Keratinocyte (primary cell): Measurements from ENCODE around the gene FNDC3B. TPM values are rescaled to one million over a fixed set of nuclear protein-coding genes. Genes with fewer than 3 reads are reported as not detected.

Experiments used
- DNase-seq: peaks from one replicate; pipeline ENCODE4 v3.0.0-alpha.2; 2011; ENCODE audit warnings: low read depth, missing footprints, low spot score
- FAIRE-seq: peaks from 2 replicates; lab custom pipeline; 2011; peaks lifted over from hg19 to GRCh38; lab: Jason Lieb, UNC
- H2AFZ ChIP-seq: 2 replicates; pipeline ENCODE4 v1.6.0; 2012; ENCODE audit warnings: low read length, control low read depth, inconsistent platforms; ENCODE audit not compliant: control insufficient read depth
- H3K27ac ChIP-seq: 2 replicates; pipeline ENCODE4 v1.5.1; 2011; ENCODE audit warnings: low read length; ENCODE audit not compliant: control insufficient read depth, insufficient read depth
- H3K27me3 ChIP-seq: 3 replicates; pipeline ENCODE4 v1.6.0; 2011; ENCODE audit warnings: low read length; ENCODE audit not compliant: control insufficient read depth, insufficient read depth; ENCODE audit errors: extremely low read depth
- H3K36me3 ChIP-seq, 2 experiments: 2 replicates in 1 of 2; 3 replicates in 1 of 2; pipeline ENCODE4 v1.5.1; 2011; ENCODE audit warnings: low read length in 2 of 2, mild to moderate bottlenecking in 1 of 2; ENCODE audit not compliant: control insufficient read depth in 2 of 2, insufficient read depth in 2 of 2; ENCODE audit errors: extremely low read depth in 1 of 2
- H3K4me1 ChIP-seq: 3 replicates; pipeline ENCODE4 v1.5.1; 2011; ENCODE audit warnings: low read length; ENCODE audit not compliant: control insufficient read depth, insufficient read depth; ENCODE audit errors: extremely low read depth
- H3K4me2 ChIP-seq: 3 replicates; pipeline ENCODE4 v1.6.0; 2011; ENCODE audit warnings: low read depth, low read length; ENCODE audit not compliant: control insufficient read depth, insufficient read depth; ENCODE audit errors: extremely low read depth
- H3K4me3 ChIP-seq, 3 experiments: fragments of 200-600 bp in 1 of 3; sonication (generic) in 1 of 3; 2 replicates in 2 of 3; 3 replicates in 1 of 3; pipeline ENCODE4 v1.5.1; 2011 to 2016; ENCODE audit warnings: low read length in 3 of 3, mild to moderate bottlenecking in 3 of 3, control low read depth in 2 of 3, inconsistent platforms in 1 of 3, low read depth in 1 of 3, mixed read lengths in 1 of 3, mixed run types in 1 of 3, moderate library complexity in 1 of 3; ENCODE audit not compliant: control insufficient read depth in 2 of 3, insufficient read depth in 2 of 3; ENCODE audit errors: extremely low read depth in 1 of 3
- H3K79me2 ChIP-seq: 2 replicates; pipeline ENCODE4 v1.6.0; 2012; ENCODE audit warnings: low read length; ENCODE audit not compliant: control insufficient read depth, insufficient read depth
- H3K9ac ChIP-seq: 3 replicates; pipeline ENCODE4 v1.6.0; 2011; ENCODE audit warnings: low read length; ENCODE audit not compliant: control insufficient read depth, insufficient read depth; ENCODE audit errors: extremely low read depth
- H3K9me1 ChIP-seq: 3 replicates; pipeline ENCODE4 v1.6.0; 2011; ENCODE audit warnings: low read length; ENCODE audit not compliant: control insufficient read depth, insufficient read depth; ENCODE audit errors: extremely low read depth
- H3K9me3 ChIP-seq: 2 replicates; pipeline ENCODE4 v1.5.1; 2012; ENCODE audit warnings: low read depth, low read length; ENCODE audit not compliant: control insufficient read depth
- H4K20me1 ChIP-seq: 3 replicates; pipeline ENCODE4 v1.6.0; 2011; ENCODE audit warnings: low read length; ENCODE audit not compliant: control insufficient read depth, insufficient read depth; ENCODE audit errors: extremely low read depth
- EZH2 ChIP-seq: IDR thresholded peaks from one replicate; pipeline ENCODE4 v1.6.1; 2012; ENCODE audit warnings: inconsistent platforms, mild to moderate bottlenecking, low read length, moderate library complexity
- dilution Hi-C: fragments of 300-500 bp; cut with MboI; formaldehyde crosslinking; loops from one replicate; pipeline ENCODE4 v1.7.0; 2020; ENCODE audit warnings: low sequenced_read_pairs; ENCODE audit not compliant: extremely low pct_ligation_motif_present
- polyA plus RNA-seq, 5 experiments: library from polyadenylated mRNA; depleted of rRNA in 3 of 5; stranded (reverse) in 3 of 5; stranded (forward) in 1 of 5; unstranded in 1 of 5; fragments of >200 nt; gene quantifications; 1 replicate in 1 of 5; 2 replicates in 3 of 5; 3 replicates in 1 of 5; pipeline versions ENCODE4 v1.2.1 to v1.2.3, GENCODE V29; 2011 to 2012; ENCODE audit warnings: missing spikeins in 2 of 5, low read depth in 1 of 5, low replicate concordance in 1 of 5
- TF ChIP-seq, protein P1 (sequence below), 3 experiments: IDR thresholded peaks in 1 of 3; conservative IDR thresholded peaks in 1 of 3; optimal IDR thresholded peaks in 1 of 3; 2 replicates in 2 of 3; 3 replicates in 1 of 3; pipeline versions ENCODE3 to v1.5.1; 2011; ENCODE audit warnings: low read length in 3 of 3, mild to moderate bottlenecking in 3 of 3, moderate library complexity in 2 of 3, control low read depth in 1 of 3, inconsistent platforms in 1 of 3; ENCODE audit not compliant: insufficient read depth in 2 of 3; ENCODE audit errors: extremely low read depth in 1 of 3

FNDC3B gene
- polyA plus RNA-seq, 1 donor (not counting 4 experiments of a cell fraction or from before 2014, with no cell fraction given) = 31.4 TPM

DNA sequence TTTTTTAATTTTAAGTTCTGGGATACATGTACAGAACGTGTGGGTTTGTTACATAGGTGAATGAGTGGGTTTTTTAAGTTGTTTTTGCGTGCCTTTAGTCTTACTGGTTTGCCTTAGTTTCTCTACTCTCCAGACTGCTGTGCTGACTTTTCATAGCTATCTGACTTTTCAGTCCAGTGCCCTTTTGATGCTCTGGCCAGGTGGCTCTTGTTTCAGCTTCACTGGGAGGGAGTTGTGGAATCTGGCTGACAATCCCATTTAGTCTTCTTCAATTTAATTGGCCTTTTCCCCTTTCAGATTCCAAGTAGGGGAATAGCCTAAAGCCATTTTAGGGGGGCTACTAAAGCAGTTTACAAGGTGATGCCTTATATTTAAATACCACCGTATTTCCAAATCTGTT lies 30.1 kb downstream of the FNDC3B start:
- Histone ChIP-seq H3K79me2 (peaks cover 95% of the 10 kb centered on the region), H3K4me3 (no peak overlapping the region), H4K20me1 (peaks cover 8% of the 10 kb centered on the region), H3K36me3 (peaks cover 4% of the 10 kb centered on the region in 2 experiments), H3K27me3 (no peaks in the 10 kb centered on the region), H3K4me2 (no peak overlapping the region), H3K9ac (no peak overlapping the region), H3K9me3 (no peaks in the 10 kb centered on the region), H2AFZ (no peak overlapping the region), H3K9me1 (no peaks in the 10 kb centered on the region), H3K4me1 (no peaks in the 10 kb centered on the region), H3K27ac (no peak overlapping the region)
- DNase-seq = no peak
- dilution Hi-C loops = no loop called here
- no peak for FAIRE-seq
- TF ChIP-seq, protein P1, sequence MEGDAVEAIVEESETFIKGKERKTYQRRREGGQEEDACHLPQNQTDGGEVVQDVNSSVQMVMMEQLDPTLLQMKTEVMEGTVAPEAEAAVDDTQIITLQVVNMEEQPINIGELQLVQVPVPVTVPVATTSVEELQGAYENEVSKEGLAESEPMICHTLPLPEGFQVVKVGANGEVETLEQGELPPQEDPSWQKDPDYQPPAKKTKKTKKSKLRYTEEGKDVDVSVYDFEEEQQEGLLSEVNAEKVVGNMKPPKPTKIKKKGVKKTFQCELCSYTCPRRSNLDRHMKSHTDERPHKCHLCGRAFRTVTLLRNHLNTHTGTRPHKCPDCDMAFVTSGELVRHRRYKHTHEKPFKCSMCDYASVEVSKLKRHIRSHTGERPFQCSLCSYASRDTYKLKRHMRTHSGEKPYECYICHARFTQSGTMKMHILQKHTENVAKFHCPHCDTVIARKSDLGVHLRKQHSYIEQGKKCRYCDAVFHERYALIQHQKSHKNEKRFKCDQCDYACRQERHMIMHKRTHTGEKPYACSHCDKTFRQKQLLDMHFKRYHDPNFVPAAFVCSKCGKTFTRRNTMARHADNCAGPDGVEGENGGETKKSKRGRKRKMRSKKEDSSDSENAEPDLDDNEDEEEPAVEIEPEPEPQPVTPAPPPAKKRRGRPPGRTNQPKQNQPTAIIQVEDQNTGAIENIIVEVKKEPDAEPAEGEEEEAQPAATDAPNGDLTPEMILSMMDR (optimal IDR thresholded peaks at IDR 0.05 in 1 of 3, IDR thresholded peaks at IDR 0.05 in 1 of 3, conservative IDR thresholded peaks at IDR 0.05 in 1 of 3; ENCODE audit: extremely low read depth in 1 of 3, insufficient read depth in 2 of 3, low read length in 3 of 3) = no peak
- no peak for TF ChIP-seq EZH2

DNA sequence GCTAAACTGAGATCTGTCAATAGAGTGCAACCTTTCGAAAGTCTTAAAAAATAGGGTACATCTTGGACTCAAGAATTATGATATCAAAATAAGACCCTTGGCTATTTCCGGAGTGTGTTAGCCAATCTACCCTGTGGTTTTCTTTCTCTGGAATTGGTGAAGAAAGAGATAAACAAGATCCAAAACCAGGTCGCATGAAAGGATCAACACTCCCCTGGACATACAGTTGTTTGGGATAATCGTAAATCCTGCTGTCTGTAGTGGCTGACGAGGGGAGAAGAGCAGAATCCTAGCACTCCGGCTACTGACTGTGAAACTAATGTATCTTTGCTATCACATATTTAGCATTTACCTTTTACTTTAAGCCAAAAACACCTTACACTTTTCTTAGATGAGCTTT lies 30.9 kb downstream of the FNDC3B start:
- dilution Hi-C loops = no loop called here
- no peak for FAIRE-seq
- no peak overlapping the region for H3K27ac ChIP-seq
- H3K4me2 ChIP-seq = no peak overlapping the region
- TF ChIP-seq, protein P1 (optimal IDR thresholded peaks at IDR 0.05 in 1 of 3, IDR thresholded peaks at IDR 0.05 in 1 of 3, conservative IDR thresholded peaks at IDR 0.05 in 1 of 3; ENCODE audit: extremely low read depth in 1 of 3, insufficient read depth in 2 of 3, low read length in 3 of 3) = no peak
- TF ChIP-seq EZH2 = no peak
- no peaks in the 10 kb centered on the region for H3K4me1 ChIP-seq
- no peak for DNase-seq
- H3K9me1 ChIP-seq = no peaks in the 10 kb centered on the region
- H3K79me2 ChIP-seq = peaks cover 96% of the 10 kb centered on the region
- H2AFZ ChIP-seq = no peak overlapping the region
- no peak overlapping the region for H3K9ac ChIP-seq
- peaks cover 8% of the 10 kb centered on the region for H4K20me1 ChIP-seq
- no peak overlapping the region for H3K4me3 ChIP-seq
- no peaks in the 10 kb centered on the region for H3K27me3 ChIP-seq
- no peaks in the 10 kb centered on the region for H3K9me3 ChIP-seq
- H3K36me3 ChIP-seq = peaks cover 4% of the 10 kb centered on the region in 2 experiments
